ENCODE results near the gene ADGRA3. TPM values are rescaled to one million over a fixed set of nuclear protein-coding genes. Genes with fewer than 3 reads are reported as not detected.

ADGRA3 gene
- total and polyA plus RNA-seq, 2 of the 13 experiments (the other 11 are each of a cell fraction or from before 2014, with no cell fraction given), result 32.2 to 40.8 TPM

DNA sequence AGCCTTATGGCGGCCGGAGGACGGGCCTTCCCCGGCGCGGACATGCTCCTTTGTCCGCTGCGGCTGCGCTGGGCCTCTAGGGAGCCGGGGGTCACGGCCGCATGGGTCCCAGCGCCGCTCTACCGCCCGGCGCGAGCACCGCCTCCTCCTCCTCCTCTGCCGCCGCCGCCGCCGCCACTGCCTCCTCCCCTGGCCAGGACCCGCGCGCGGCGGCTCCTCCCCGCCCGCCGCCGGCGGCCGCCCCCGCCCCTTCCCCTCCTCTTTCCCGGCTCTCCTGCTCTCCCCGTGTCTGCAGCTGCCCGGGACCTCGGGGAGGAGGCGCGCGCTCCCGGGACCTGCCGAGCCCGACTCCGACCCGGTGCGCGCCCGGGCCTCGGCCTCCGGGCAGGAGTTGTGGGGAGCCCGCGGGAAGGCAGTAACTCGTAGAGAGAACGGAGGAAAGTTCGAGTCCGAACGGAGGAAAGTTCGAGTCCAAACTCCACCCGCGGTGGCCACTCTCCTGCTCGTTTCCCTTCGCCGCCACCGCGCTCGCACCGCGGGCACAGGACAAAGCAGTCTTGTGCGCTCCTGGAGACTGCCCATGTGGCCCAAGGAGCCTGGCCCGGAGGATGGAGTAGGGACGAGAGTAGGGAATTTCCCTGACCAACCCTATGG, at the start of gene ADGRA3 (continued):
- TF ChIP-seq ARID5B (CRISPR knock-in tag; IDR thresholded peaks at IDR 0.05) (0 out of 2 replicates have a peak, but pooled peaks have one; percentile 41), AKAP8 (CRISPR knock-in tag; IDR thresholded peaks at IDR 0.05) (no peak), HOXA9 (CRISPR knock-in tag; IDR thresholded peaks at IDR 0.05; ENCODE audit: borderline replicate concordance) (no peak), RAD51 (IDR thresholded peaks at IDR 0.05; ENCODE audit: borderline replicate concordance) (no peak), THAP9 (CRISPR knock-in tag; IDR thresholded peaks at IDR 0.05; ENCODE audit: borderline replicate concordance) (no peak), ZMAT3 (CRISPR knock-in tag; conservative IDR thresholded peaks at IDR 0.05) (peak; percentile 32; the same call in 1 of the 2 replicates), ZNF317 (CRISPR knock-in tag; IDR thresholded peaks at IDR 0.05) (0 out of 2 replicates have a peak, but pooled peaks have one; percentile 31), SPEN (CRISPR knock-in tag; IDR thresholded peaks at IDR 0.05; ENCODE audit: low read depth) (no peak), PLSCR1 (CRISPR knock-in tag; IDR thresholded peaks at IDR 0.05; ENCODE audit: borderline replicate concordance) (no peak), TAF1 (CRISPR knock-in tag; IDR thresholded peaks at IDR 0.05) (peak; percentile 63), SAP130 (CRISPR knock-in tag; IDR thresholded peaks at IDR 0.05; ENCODE audit: low read depth) (peak; percentile 51), HHEX (CRISPR knock-in tag; IDR thresholded peaks at IDR 0.05) (no peak), ZFP36L1 (CRISPR knock-in tag; IDR thresholded peaks at IDR 0.05) (no peak), ZNF883 (CRISPR knock-in tag; IDR thresholded peaks at IDR 0.05; ENCODE audit: not compliant biosample characterization) (peak; percentile 52), GFI1 (CRISPR knock-in tag; IDR thresholded peaks at IDR 0.05; ENCODE audit: borderline replicate concordance) (no peak)
- TF ChIP-seq, protein P1, sequence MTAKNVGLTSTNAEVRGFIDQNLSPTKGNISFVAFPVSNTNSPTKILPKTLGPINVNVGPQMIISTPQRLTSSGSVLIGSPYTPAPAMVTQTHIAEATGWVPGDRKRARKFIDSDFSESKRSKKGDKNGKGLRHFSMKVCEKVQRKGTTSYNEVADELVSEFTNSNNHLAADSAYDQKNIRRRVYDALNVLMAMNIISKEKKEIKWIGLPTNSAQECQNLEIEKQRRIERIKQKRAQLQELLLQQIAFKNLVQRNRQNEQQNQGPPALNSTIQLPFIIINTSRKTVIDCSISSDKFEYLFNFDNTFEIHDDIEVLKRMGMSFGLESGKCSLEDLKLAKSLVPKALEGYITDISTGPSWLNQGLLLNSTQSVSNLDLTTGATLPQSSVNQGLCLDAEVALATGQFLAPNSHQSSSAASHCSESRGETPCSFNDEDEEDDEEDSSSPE (CRISPR knock-in tag; IDR thresholded peaks at IDR 0.05), result peak; percentile 35
- TF ChIP-seq, protein P2, sequence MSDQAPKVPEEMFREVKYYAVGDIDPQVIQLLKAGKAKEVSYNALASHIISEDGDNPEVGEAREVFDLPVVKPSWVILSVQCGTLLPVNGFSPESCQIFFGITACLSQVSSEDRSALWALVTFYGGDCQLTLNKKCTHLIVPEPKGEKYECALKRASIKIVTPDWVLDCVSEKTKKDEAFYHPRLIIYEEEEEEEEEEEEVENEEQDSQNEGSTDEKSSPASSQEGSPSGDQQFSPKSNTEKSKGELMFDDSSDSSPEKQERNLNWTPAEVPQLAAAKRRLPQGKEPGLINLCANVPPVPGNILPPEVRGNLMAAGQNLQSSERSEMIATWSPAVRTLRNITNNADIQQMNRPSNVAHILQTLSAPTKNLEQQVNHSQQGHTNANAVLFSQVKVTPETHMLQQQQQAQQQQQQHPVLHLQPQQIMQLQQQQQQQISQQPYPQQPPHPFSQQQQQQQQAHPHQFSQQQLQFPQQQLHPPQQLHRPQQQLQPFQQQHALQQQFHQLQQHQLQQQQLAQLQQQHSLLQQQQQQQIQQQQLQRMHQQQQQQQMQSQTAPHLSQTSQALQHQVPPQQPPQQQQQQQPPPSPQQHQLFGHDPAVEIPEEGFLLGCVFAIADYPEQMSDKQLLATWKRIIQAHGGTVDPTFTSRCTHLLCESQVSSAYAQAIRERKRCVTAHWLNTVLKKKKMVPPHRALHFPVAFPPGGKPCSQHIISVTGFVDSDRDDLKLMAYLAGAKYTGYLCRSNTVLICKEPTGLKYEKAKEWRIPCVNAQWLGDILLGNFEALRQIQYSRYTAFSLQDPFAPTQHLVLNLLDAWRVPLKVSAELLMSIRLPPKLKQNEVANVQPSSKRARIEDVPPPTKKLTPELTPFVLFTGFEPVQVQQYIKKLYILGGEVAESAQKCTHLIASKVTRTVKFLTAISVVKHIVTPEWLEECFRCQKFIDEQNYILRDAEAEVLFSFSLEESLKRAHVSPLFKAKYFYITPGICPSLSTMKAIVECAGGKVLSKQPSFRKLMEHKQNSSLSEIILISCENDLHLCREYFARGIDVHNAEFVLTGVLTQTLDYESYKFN (CRISPR knock-in tag; conservative IDR thresholded peaks at IDR 0.05), result 0 out of 2 replicates have a peak, but pooled peaks have one; percentile 19
